OCI-LY1 (cell line): Measurements from ENCODE around the gene RPS27A.
"Not testable (repeated sequence)": the region's sequence is repeated elsewhere in the genome, so short reads cannot be mapped to it uniquely, and the experiment has no call there.

Experiments
- CTCF ChIP-seq: fragments of 200-600 bp; sonication (generic), shearing (Covaris generic); IDR thresholded peaks from 2 replicates; pipeline ENCODE4 v1.5.1; 2017; ENCODE audit warnings: mild to moderate bottlenecking, antibody characterized with exemption, low read length, moderate library complexity, mixed read lengths
- EZH2 ChIP-seq: fragments of 200-600 bp; sonication (generic), shearing (Covaris generic); IDR thresholded peaks from 2 replicates; pipeline ENCODE4 v1.8.0; 2017; ENCODE audit warnings: borderline replicate concordance, mixed run types, mild to moderate bottlenecking, antibody characterized with exemption, low read length, moderate library complexity, mixed read lengths

GRCh38 chr2:55191888-55192287, 40.6 kb upstream of the RPS27A start:
- not testable (repeated sequence) for TF ChIP-seq CTCF, EZH2
